GM19372 (cell line): ENCODE data around the gene C1orf122.

Experiments
- ATAC-seq: cut with Tn5 transposase; IDR thresholded peaks from one replicate; pipeline ENCODE4 v1.9.1; 2021; ENCODE audit warnings: mild to moderate bottlenecking, low read depth, moderate library complexity; ENCODE audit not compliant: unreplicated experiment

C1orf122 gene

DNA sequence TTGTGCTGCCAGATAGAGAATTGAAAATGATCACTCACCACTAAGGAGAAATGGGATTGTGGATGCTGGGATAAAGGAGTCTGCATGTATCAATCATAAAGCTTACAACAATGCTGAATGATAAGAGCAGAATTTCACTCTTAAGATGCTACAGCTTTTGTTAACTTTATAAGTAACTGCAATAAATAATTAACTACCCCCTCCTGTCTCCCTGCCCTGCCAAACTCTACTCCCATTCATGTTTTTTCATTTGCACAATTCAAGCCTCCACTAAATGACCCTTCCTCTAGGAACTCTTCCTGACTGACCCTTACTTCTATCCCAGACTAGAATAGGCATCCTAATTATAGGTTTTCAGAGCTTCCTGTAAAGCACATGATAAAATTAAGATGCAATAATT is 36.9 kb downstream of the C1orf122 start:
- ATAC-seq, result no peak

DNA sequence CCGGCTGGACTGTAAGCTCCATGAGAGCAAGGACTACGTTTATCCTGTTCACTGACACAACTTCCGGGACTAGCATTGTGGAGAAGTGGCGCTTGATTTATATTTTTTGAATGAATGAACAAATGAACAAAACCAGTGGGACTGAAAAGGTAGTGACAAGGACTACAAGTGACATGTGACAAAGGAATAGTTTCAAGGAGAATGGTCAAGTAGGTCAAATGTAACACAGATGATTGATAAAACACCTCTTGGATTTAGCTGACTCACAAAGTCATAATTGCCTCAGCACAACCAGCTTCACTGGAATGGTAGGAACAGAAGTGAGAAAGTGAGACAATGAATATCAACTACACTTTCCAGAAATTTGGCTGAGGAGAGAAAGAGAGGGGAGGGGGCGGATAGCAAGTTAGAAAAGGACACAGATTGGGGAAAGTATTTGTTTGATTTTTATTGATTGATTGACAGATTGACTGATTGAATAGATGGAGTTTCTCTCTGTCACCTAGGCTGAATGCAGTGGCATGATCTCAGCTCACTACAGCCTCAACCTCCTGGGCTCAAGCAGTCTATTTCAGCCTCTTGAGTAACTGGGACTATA is 37.6 kb downstream of the C1orf122 start:
- no peak for ATAC-seq

DNA sequence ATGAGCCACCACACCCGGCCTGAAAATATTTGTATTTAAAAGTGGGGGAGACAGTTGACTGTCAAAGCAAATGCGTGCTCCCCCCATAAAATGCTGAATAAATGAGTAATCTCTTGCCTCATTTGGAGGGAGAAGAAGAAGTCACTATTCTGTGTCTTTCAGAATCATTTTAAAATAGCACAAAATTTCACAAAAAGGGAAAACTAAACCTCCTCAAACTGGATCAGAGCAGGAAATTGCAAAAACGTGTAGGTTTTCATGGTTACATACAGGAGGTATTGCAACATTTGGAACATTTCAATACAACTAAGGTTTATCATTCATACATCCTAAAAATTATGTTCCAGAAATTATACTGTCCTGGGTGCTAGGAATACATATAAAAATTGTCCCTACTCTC is 38.2 kb downstream of the C1orf122 start:
- no peak for ATAC-seq

DNA sequence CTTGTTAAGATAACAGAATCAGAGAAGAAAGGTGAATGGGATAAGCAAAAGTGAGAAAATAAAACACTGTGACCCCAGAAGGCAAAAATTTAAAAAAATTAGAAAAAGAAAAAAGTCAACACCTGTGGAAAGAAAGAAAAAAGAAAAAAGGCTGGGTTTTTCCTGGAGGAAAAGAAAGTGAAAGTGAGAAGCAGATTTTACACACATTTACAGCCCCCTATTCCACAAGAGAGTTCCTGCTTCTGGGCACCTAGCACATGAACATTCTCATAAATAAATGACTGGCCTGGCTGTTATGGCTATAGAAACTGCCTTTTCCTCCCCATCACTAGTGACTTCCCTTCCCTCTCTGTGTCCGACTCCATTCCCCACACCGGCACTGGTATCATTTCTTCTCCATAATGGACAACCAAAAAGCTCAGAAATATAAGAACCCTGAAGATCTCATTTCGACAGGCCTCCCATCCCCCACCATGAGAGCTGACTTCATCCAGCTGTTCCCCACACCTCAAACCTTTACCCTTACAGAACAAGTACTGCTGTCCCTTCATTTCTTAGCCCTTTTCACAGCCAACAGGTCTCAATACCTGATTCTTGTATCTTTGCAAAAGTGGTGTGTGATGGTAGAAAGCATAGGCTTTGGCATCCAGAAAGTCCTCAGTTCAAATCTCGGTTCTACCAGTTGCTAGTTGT is 39.2 kb downstream of the C1orf122 start:
- no peak for ATAC-seq

DNA sequence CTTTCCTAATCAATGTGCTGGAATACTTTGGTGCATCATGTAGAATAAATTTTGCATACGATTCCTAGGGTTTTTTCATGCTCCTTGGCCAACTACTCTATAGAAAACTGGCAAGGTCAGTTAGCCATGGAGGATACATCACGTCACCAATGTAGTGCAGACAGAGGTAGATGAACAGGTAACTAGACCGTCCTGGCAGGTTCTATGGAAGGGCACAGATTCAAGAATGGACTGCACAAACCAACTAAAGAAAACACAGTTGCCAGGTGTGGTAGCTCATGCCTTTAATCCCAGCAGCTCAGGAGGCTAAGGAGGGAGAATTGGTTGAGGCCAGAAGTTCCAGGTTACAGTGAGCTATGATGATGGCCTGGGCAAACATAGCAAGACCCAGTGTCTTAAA is 41.9 kb downstream of the C1orf122 start:
- no peak for ATAC-seq

DNA sequence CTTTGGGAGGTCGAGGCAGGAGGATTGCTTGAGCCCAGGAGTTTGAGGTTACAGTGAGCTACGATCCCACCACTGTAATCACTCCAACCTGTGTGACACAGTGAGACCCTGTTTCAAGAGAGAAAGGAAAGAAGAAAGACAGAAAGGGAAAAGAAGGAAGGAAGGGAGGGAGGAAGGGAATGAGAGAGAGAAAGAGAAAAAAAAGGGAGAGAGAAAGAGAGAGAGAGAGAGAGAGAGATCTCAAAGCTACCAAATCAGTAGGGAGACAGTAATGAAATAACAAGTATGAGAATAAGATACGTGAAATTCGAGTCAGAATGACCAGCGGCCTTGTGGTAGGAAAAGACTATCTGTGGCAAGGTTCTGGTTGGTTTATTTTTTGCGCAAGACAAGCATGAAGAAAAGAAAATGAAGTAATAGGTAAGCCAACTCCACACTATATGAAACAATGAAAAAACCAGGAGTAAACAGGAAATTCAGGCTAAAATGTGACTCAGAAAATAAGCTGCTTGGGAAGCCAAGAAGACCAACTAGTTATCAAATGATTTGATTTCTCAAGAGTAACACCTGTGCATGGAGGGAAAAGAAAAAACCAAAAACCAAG is 42.9 kb downstream of the C1orf122 start:
- ATAC-seq, result no peak

DNA sequence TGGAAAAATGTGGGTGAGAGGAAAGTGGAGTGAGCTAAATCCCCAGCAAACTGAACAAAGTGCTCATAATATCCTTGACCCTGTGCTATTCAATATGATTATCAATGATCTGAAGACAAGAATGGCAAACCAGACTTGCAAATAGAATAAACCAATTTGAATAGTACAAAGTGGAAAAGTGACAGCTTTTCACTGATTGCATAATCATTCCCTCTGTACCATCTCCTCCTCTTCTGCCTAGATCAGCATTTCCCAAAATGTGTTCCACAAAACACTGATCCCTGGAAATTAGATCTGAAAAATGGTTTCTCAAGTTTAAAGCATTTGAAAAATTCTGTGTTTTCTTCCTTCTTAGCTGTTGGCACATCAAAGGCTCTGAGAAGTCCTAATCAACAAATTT is 43.7 kb downstream of the C1orf122 start:
- ATAC-seq, result no peak

DNA sequence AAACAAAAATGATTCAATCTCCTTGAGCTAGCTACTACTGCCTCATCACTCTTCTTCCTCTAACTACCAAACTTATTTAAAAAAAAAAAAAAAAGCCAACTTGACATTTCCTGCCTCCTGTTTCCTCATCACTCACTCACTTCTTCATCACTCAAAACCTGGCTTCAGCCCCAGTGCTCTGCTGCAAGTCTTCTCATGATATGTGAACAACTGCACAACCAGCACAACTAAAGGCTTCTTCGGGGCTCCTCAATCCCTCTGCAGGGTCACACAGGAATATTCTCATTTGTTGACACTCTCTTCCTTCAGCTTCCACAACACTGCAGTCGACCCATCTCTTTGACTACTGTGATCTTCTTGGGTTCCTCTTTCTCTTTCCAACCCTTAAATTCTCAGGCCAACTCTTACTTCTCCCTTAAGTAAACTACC is 44.2 kb downstream of the C1orf122 start:
- no peak for ATAC-seq

DNA sequence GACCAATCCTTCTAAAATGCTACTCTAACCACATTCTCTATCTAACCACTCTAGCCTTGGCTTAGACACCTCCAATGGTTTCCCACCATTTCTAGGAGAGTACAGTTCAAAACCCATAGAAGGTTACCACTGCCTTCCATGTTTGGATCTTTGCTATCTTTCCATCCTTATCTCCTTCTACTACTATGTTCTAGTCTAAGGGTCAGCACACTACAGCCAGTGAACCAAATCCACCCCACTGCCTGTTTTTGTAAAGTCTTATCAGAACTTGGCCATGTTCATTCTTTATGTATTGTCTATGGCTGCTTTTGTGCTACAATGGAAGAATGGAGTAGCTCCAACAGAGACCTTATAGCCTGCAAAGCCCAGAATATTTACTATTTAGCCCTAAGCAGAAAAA is 45.6 kb downstream of the C1orf122 start:
- ATAC-seq, result no peak

DNA sequence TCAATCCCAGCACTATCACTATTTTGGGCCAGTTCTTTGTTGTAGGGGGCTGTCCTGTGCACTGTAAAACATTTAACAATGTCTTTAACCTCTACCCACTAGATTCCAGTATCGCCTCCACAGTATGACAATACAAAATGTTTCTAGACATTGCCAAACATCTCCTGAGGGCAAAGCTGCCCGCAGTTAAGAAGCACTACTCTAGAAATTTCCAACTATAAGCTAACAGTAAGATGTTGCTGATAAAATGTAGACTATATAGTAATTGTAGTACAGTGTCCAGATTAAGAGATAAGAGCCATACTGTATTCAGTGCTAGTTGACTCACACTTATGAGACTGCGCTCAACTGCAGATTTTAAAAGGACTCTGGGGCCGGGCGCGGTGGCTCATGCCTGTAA is 46.8 kb downstream of the C1orf122 start:
- ATAC-seq, result no peak
